ENCODE measurements around the gene DCTN5. TPM values are rescaled to one million over a fixed set of nuclear protein-coding genes. Genes with fewer than 3 reads are reported as not detected.

Gene DCTN5
- total and polyA plus RNA-seq, 2 of the 13 experiments (the other 11 are each of a cell fraction or from before 2014, with no cell fraction given), result 105 to 207 TPM

- TF ChIP-seq HOXA9 (CRISPR knock-in tag; IDR thresholded peaks at IDR 0.05; ENCODE audit: borderline replicate concordance), result no peak
- TF ChIP-seq BHLHE40 (IDR thresholded peaks at IDR 0.05; ENCODE audit: low read length), result peak; percentile 59; the same call in 1 of the 2 replicates
- peak; percentile 92; the same call in 1 of the 2 replicates for TF ChIP-seq FOXK1 (CRISPR knock-in tag; IDR thresholded peaks at IDR 0.05; ENCODE audit: borderline replicate concordance, low read depth)
- no peak for TF ChIP-seq HDAC6 (IDR thresholded peaks at IDR 0.05; ENCODE audit: low read depth, low read length)
- TF ChIP-seq TAF15 (IDR thresholded peaks at IDR 0.05; ENCODE audit: low read depth, low read length, poor library complexity, severe bottlenecking), result peak; percentile 96
- no peak; the same call in 1 of the 2 replicates for TF ChIP-seq ZNF780A (CRISPR knock-in tag; IDR thresholded peaks at IDR 0.05)
- TF ChIP-seq PLRG1 (conservative IDR thresholded peaks at IDR 0.05), result no peak
- TF ChIP-seq NFE2L1 (CRISPR knock-in tag; IDR thresholded peaks at IDR 0.05; ENCODE audit: borderline replicate concordance), result peak; percentile 90; the same call in 1 of the 2 replicates
- TF ChIP-seq ZNF567 (CRISPR knock-in tag; IDR thresholded peaks at IDR 0.05; ENCODE audit: borderline replicate concordance), result peak; percentile 85
- peak; percentile 69 for TF ChIP-seq ZNF18 (CRISPR knock-in tag; IDR thresholded peaks at IDR 0.05; ENCODE audit: insufficient replicate concordance)
- TF ChIP-seq KDM6A (CRISPR knock-in tag; IDR thresholded peaks at IDR 0.05; ENCODE audit: low read depth), result no peak; the same call in 1 of the 2 replicates
- TF ChIP-seq REL (CRISPR knock-in tag; conservative IDR thresholded peaks at IDR 0.05), result no peak
- no peak for TF ChIP-seq HHEX (CRISPR knock-in tag; IDR thresholded peaks at IDR 0.05)
- no peak for TF ChIP-seq SRSF1 (optimal IDR thresholded peaks at IDR 0.05; ENCODE audit: low read depth, low read length)
- TF ChIP-seq ZNF136 (CRISPR knock-in tag; IDR thresholded peaks at IDR 0.05; ENCODE audit: low read depth), result peak; percentile 93; the same call in 1 of the 2 replicates
- TF ChIP-seq ZNF7 (CRISPR knock-in tag; IDR thresholded peaks at IDR 0.05), result no peak
- TF ChIP-seq, protein P1, sequence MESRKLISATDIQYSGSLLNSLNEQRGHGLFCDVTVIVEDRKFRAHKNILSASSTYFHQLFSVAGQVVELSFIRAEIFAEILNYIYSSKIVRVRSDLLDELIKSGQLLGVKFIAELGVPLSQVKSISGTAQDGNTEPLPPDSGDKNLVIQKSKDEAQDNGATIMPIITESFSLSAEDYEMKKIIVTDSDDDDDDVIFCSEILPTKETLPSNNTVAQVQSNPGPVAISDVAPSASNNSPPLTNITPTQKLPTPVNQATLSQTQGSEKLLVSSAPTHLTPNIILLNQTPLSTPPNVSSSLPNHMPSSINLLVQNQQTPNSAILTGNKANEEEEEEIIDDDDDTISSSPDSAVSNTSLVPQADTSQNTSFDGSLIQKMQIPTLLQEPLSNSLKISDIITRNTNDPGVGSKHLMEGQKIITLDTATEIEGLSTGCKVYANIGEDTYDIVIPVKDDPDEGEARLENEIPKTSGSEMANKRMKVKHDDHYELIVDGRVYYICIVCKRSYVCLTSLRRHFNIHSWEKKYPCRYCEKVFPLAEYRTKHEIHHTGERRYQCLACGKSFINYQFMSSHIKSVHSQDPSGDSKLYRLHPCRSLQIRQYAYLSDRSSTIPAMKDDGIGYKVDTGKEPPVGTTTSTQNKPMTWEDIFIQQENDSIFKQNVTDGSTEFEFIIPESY (CRISPR knock-in tag; IDR thresholded peaks at IDR 0.05), result peak; percentile 83
- TF ChIP-seq, protein P2, sequence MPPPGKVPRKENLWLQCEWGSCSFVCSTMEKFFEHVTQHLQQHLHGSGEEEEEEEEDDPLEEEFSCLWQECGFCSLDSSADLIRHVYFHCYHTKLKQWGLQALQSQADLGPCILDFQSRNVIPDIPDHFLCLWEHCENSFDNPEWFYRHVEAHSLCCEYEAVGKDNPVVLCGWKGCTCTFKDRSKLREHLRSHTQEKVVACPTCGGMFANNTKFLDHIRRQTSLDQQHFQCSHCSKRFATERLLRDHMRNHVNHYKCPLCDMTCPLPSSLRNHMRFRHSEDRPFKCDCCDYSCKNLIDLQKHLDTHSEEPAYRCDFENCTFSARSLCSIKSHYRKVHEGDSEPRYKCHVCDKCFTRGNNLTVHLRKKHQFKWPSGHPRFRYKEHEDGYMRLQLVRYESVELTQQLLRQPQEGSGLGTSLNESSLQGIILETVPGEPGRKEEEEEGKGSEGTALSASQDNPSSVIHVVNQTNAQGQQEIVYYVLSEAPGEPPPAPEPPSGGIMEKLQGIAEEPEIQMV (CRISPR knock-in tag; IDR thresholded peaks at IDR 0.05; ENCODE audit: low read depth), result peak; percentile 97
- TF ChIP-seq ZBTB42 (CRISPR knock-in tag; IDR thresholded peaks at IDR 0.05), result peak; percentile 26; the same call in 1 of the 2 replicates
- TF ChIP-seq, protein P3, sequence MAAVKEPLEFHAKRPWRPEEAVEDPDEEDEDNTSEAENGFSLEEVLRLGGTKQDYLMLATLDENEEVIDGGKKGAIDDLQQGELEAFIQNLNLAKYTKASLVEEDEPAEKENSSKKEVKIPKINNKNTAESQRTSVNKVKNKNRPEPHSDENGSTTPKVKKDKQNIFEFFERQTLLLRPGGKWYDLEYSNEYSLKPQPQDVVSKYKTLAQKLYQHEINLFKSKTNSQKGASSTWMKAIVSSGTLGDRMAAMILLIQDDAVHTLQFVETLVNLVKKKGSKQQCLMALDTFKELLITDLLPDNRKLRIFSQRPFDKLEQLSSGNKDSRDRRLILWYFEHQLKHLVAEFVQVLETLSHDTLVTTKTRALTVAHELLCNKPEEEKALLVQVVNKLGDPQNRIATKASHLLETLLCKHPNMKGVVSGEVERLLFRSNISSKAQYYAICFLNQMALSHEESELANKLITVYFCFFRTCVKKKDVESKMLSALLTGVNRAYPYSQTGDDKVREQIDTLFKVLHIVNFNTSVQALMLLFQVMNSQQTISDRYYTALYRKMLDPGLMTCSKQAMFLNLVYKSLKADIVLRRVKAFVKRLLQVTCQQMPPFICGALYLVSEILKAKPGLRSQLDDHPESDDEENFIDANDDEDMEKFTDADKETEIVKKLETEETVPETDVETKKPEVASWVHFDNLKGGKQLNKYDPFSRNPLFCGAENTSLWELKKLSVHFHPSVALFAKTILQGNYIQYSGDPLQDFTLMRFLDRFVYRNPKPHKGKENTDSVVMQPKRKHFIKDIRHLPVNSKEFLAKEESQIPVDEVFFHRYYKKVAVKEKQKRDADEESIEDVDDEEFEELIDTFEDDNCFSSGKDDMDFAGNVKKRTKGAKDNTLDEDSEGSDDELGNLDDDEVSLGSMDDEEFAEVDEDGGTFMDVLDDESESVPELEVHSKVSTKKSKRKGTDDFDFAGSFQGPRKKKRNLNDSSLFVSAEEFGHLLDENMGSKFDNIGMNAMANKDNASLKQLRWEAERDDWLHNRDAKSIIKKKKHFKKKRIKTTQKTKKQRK (IDR thresholded peaks at IDR 0.05; ENCODE audit: low read length), result no peak
- no peak for TF ChIP-seq CHD4 (IDR thresholded peaks at IDR 0.05; ENCODE audit: borderline replicate concordance, low read length)
These were observed 45.1 kb upstream of the DCTN5 start, which contains the start of gene NDUFAB1 (continued) for GRCh38 chr16:23595951-23596720.
